Eye (tissue), 1 donor: Measurements from ENCODE around the gene PTGS2.

Experiments used
- DNase-seq: peaks from one replicate; pipeline ENCODE4 v3.0.0-alpha.2; 2015

PTGS2 gene

DNA sequence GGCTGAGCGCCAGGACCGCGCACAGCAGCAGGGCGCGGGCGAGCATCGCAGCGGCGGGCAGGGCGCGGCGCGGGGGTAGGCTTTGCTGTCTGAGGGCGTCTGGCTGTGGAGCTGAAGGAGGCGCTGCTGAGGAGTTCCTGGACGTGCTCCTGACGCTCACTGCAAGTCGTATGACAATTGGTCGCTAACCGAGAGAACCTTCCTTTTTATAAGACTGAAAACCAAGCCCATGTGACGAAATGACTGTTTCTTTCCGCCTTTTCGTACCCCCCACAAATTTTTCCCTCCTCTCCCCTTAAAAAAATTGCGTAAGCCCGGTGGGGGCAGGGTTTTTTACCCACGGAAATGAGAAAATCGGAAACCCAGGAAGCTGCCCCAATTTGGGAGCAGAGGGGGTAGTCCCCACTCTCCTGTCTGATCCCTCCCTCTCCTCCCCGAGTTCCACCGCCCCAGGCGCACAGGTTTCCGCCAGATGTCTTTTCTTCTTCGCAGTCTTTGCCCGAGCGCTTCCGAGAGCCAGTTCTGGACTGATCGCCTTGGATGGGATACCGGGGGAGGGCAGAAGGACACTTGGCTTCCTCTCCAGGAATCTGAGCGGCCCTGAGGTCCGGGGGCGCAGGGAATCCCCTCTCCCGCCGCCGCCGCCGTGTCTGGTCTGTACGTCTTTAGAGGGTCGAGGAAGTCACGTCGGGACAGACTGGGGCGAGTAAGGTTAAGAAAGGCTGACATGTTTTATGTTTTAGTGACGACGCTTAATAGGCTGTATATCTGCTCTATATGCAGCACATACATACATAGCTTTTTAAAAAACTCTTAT is at the start of gene PTGS2:
Gene PTGS2, minus strand, starts transcription at position 179 of the 817 bp plus-strand sequence. Its CDS starts 133 bp downstream, at position 46.
- DNase-seq = peak; percentile 88

DNA sequence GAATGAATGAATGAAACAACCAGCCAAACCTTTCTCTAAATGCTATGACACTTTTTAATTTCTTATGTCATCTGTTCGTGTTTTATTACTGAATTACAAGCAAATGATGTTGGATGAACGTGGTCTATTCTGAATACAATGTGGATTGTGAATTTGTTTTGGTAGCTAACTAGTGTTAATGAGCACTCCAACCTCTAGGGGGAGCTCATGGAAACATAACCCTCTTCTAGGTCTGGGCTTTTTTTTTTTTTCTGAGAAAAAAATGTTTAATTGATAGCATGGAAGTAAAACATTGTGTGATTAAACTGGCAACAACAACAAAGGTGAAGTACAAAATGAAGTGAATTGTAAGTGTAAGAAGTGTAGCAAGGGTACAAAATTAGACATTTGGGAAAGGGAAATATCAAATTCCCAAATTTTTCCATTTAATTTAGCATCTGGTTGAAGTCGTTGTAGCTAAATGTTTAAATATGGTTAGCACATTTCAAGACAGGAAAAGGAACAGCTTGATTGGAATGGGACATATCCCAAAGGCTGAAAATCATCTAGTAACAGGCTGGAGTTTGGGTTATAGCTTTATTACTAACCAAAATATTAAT is 42.6 kb upstream of the PTGS2 start:
- DNase-seq = peak; percentile 6

DNA sequence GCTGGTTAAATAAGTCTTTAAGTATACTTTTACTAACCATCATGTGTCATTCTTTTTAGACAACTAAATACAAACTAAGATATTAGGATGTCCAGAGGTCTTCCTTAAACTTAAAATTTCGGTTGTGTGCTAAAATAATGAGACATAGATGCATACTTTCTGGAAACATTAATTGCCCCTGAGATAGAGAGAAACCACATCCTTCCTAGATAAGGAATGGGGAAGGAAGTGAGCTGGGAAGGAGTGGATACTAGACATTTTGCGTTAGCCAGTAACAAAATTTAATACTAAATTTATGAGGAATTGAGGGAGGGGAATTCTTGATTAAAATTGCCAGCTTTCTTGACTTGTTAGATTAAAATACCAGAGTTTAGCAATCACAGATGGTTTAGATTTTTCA is 37.1 kb upstream of the PTGS2 start:
- no peak for DNase-seq

DNA sequence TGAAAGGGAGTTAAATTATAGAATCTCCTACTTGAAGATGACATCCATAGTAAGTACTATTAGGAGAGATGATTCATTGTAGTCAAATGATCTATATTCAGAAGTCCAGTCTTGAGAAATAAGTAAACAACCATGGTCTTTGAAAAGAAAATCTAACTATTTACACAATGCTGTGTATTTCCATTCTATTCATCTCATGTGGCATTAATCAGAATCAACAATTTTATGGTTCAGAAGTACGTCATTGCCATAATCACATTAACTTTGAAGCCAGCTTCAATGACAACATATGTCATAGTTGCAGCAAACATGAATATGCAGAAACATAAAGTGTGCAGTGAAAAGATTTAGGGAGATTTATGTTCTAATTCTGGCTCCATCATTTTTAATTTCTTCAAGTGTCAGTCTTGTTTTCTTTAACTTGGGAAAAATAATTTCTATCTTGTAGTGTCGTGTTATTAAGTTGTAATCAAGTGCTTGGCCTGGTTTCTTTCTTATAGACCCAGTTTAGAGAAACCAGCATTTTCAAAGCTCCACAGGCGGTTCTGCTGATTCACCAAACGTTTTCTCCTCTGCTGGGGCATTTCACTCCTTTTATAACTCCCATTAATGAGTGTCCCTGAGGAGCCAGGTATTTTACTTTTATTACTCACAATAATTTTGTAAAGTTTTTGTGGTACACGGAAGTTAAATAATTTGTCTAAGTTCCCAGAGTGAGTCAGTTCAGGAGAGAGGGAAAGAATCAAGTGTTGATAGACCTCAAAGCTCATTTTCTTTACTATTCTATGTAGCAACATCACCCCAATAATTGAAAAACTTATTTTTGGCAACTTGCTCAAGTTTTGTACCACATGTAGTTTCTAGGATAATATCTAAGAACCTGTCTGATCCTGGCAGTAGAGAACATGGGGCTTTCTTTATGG is 35.9 kb upstream of the PTGS2 start:
- DNase-seq = peak; percentile 5

DNA sequence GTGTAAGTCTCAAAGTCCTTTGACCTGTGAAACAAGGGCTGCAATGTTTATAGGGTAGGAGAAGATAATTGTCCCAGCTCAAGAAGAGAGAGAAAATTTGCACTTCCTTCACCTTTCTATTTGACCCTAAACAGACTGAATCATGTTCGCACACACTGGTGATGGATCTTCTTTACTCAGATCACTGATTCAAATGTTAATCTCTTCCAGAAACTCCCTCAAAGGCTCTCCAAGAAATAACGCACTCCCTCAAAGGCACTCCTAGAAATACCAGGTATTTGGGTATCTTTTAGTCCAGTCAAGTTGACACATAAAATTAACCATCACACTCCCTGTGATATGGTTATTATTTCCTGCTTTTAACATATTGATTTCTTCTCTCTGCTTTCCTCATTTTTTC is 30.5 kb upstream of the PTGS2 start:
- no peak for DNase-seq

DNA sequence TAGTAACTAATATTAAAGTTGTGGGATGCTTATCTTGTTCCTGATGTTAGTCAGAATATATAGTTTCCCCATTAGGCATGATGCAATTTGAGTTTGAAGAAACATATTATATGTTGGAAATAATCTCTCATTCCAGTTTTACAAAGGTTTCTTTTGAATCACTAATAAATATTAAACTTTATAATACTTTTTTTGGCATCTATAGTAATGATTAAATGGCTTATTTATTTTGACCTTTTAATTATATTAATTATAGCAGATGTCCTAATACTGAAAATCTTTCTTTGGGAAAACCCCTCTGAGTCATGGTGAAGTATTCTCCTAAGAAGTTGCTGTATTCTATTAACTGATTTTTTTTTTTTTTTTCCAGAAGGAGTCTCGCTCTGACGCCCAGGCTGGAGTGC is 28.5 kb upstream of the PTGS2 start:
- no peak for DNase-seq

DNA sequence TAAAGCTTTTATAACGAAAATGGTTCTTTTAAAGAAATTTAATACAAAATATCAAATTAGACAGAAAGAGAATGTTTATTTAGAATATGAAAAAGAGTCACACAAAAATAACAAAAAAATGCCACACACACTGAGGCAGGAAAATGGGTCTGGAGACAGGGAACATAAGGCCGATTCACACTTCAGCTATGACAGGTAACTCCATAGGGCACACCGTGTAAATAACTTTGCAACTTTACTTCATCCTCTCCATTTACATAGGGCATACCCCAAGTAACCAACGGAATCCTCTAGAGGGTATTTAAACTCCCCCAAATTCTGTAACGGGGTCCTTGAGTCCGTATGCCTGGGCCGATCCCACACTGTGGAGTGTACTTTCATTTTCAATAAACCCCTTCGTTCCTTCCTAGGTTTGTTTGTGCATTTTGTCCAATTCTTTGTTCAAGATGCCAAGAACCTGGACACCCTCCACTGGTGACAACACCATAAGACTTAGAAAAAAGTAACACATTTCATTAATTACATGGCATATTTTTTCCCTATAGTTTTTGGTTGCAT is 23.1 kb upstream of the PTGS2 start:
- DNase-seq = no peak

DNA sequence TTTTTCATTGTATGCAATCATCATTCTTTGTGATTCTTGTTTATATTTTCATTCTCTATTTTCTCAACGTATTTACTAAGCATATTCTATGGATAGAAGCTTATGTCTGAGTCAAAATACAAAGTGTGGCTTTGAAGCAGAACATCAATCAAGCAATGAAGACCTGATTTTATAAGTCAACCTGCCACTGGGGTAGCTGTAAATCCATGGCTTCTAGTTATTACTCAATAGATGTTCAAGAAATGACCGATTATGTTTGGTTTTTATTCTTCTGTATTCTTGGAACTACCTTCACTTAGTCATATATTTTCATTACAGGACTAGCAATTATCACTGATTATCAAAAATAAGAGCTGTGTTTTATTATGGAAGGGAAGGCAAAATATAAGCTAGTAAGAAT is 20.5 kb upstream of the PTGS2 start:
- DNase-seq = no peak

DNA sequence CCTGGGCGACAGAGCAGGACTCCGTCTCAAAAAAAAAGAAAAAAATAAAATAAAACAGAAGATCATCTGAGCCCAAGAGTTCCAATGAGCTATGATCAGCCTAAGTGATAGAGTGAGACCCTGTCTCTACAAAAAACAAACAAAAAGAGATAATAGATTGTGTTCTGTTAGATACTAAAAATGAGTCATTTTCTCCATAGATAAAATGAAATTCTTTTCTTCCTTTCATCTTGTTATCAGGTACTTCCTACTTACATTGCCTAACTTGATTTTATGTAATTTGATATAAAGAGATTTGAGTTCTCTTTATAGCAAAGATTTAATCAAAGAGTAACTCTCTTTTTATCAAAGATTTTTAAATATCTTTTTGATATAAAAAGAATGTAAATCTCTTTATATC is 19.3 kb upstream of the PTGS2 start:
- DNase-seq = no peak

DNA sequence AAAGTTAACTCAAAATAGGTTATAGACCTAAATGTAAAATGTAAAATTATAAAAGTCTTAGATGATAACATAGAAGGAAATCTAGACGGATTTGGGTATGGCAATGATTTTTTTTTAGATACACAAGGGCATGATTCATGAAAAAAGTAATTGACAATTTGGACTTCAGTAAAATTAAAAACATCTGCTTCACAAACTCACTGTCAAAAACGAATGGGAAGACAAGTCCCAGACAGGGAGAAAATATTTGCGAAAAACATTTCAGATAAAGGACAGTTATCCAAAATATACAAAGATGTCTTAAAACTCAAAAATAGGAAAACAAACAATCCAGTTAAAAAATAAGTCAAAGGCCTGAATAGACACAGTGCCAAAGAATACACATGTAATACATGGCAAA is 9.7 kb upstream of the PTGS2 start:
- DNase-seq = no peak

DNA sequence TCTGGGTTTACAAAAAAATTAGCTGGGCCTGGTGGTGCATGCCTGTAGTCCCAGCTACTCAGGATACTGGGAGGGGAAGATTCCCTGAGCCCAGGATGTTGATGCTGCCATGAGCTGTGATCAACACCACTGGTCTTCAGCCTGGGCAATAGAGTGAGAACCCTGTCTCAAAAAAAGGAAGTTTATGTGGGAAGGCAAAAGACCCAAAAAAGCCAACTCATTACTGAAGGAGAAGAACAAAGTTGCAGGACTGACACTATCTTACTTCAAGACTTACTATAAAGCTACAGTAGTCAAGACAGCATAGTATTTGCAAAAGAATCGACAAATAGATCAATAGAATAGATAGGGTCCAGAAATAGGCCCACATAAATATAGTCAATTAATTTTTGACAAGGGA is 9.2 kb upstream of the PTGS2 start:
- no peak for DNase-seq

DNA sequence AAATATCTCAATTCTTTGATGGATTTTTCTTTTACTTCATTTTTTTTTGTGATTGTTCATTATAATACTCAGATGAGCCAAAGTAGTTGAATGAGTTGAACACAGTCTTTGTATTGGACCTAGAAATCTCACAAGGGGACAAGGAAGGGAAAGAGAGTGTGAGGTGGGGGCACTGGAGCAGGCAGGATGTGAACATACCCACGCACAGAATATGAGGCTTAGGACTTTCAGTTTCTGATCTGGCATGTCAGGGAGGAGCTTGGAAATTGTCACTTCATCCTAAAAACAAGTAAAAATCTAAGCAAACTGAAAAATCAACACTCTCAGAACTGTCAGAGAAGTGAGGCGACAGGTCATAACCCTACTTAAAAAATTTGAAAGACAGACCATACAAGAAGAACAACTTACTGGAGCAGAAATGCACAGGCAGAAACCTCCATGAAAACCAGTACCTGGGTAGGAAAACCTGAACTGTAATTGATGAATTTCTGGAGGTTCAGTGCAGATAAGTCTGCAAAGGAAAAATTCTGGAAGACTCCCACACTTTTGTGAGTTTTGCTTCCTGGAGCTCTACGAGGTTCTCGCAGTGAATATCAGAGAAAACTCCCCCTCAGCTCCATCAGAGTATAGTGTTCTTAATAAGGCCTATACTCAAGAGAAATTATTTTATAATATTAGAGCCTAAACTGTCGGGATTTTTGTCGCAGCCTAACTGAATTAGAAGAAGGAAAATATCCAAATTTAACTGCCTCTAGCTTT is 3.6 kb upstream of the PTGS2 start:
- no peak for DNase-seq

DNA sequence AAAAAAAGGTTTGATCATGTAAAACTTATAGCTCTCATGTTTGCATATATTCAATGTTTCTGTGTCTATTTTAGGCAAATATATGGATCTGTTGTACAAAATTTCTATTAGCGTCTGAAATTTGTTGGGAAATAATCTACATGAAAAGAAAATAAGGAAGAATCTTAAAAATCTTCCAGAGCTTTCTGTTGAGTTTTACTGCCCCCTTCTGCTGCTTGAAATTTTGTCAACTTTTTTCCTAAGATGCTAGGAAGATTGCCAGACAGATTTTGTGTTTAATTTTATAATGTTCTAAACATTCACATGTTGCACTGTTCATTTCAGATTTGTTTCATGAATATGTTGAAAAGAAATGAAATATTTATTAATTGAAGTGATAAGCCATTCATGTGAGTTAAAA is 2.5 kb upstream of the PTGS2 start:
- DNase-seq = no peak

DNA sequence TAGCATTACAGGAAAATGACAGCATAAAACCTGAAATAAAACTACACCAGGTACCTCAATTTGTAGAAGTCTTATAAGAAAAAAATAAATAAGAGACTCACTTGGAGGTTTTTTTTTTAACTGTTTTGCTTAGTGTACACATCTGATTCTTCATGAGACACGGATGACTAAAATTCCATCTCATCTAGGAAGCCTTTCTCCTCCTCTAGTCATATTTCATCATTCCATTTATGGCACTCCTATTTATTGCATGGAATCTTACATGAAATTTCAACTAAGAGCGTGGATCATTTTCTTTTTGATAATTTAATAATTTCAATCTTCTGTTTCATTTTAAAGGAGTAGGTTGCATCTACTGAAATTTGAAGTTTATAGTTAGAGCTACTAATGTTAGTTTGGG is 1.6 kb upstream of the PTGS2 start:
- no peak for DNase-seq

DNA sequence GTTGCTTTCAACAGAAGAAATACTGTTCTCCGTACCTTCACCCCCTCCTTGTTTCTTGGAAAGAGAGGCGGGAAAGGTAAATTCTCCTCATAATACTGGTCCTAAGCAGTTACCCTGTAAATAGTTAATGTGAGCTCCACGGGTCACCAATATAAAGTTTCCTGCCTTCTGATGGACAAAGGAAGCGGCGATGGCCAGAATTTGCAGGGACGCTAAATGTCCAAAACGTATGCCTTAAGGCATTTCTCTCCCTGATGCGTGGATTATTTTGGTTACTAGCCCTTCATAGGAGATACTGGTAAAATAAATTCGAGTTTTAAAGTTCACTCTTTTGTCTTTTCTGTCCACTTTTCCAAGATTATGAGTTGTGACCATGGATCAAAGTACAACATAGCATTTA is 898 bp upstream of the PTGS2 start:
- no peak for DNase-seq

DNA sequence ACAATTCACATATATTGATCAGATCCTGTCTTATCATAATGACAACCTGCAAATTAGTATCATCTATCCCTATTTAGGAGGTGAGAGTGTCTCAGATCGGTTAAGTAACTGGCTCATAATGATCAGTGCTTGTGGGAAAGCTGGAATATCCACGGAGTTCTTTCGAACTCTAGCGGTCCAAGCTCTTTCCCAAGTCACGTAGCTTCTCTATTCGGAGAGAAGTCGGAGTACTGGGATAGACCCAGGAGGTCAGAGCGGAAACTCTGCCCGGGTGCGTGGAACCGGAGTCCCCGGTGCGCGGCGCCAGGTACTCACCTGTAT is 339 bp downstream of the PTGS2 start:
- no peak for DNase-seq

DNA sequence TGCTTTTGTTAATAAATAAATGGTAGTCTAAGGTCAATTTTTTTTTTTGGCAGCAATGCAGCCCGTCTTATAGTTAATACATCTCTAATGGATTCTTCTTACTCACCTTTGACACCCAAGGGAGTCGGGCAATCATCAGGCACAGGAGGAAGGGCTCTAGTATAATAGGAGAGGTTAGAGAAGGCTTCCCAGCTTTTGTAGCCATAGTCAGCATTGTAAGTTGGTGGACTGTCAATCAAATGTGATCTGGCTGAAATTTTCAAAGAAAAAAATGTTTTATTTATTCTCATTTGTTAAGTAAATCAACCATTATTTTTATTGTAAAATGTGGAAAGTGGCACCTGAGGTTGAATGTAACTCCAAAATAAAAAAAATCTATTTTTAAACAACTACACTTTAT is 2.1 kb downstream of the PTGS2 start:
- DNase-seq = no peak

DNA sequence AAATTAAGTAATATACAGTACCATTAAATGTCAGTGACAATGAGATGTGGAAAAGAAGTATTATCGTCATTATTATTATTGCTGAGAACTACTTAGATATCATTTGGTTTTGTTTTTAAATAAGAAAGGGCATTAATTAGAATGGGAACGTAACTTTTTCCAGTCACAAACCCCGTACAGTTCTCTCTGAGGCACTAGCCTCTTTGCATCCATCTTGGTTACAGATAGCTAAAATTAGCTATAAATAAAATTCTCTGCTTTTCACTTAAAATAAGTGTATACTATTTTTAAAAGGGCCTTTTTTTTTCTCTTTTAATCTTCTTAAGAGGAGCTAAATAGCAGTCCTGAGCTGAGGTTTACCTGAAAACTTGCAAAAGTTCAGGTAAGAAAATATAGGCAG is 7.6 kb downstream of the PTGS2 start:
- DNase-seq = no peak

DNA sequence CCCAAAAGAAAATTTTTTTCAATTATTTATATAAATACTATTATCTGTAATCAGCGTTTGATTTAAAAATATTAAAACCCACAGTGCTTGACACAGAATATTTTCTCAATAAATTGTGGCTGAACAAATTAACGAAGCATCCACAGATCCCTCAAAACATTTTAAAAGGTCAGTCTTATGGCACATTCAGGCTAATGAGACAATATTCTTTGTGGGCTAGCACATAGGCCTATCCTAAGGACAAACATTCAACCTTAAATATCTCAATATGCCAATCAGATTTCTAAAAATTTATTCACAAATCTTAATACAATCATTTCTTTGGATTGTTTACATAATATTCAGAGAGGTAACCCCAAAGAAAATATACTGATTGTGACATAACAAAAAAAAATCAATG is 8.1 kb downstream of the PTGS2 start:
- no peak for DNase-seq

DNA sequence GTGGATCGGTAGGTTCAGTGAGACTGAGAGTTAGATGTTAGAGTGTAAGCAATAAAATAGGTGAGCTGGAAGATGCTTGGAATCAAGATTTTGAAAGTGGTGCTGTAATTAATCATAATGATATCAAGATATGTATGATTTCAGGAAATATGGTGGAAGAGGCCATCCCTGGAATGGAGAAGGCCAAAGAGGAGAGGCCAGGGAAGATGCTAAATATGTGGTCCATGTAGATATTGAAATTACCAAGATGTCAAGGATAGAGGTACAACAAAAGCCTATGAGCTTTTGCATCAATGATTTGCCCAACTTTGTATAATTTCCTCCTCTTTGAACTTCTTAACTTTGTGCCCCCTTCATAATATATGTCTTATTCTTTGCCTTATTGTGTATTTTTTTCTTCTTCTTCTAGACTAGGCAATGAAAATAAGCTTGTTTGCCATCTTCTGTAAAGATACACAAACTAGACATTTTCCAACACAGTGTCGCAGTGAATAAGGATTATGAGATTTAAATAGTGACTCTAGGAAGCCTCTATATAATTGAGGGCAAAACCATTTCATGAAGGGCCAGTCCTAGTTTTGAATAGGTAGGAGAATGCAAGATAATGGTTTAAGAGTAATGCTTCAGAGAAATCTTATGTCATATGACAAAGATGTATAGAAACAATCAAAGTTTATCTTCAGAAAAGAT is 8.9 kb downstream of the PTGS2 start:
- DNase-seq = no peak

DNA sequence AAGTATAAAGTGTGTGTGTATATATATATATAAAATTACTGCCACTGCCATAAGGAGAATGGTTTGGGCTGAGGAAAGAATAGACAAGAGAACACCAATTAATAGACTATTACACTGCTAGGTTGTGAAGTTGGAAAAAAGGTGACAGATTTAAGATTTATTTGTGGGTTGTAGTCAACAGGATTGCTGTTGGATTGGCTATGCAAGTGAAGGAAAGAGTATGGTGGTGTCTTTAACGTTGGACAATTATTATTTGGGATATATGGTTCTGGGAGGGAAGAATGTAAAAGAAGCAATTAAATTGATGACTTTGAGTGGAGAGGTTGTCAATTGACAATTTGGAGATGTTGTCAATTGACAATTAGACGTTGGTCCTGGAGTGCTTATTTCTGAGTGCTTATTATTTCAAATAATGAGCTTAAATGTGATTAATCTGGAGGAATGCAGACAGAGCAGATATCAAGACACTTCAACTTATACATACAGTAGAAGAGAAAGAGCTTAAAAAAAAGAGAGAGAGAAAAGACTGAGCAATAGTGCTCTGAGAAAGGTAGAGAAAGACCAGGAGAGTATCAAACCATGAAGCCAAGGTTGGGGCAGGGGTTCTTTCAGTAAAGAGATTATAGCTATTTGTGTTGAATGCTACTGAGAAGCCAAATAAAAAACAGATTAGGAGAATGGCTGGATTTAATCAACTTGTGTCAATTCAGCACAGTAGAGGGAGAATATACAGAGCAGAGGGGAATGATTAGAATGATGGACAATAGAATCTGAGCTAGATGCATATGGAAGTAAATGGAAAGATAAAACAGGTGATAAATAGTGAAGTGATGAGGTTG is 9.7 kb downstream of the PTGS2 start:
- no peak for DNase-seq
